Measurements from ENCODE around the gene TNFRSF4. TPM values are rescaled to one million over a fixed set of nuclear protein-coding genes. Genes with fewer than 3 reads are reported as not detected.

TNFRSF4 gene
- total RNA-seq, 1 experiment from 2014 or later, result not detected

DNA sequence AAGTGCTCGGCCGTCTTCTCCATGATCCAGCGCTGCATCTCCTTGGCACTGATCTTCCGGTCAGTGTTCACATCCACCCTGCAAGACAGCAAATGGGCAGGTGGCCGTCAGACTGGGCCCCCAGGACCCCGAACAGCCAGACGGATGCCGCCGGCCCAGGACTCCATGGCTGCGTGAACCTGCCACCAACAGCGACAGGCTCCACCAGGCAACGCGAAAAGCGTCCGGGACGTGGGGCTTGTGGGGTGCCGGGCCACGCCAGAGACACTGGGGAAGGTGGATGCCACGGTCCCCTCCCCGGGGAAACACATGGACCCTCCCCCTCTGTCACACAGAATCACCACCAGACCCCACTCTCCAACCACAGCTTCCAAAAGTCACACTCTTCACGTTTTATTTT lies 9.9 kb upstream of the TNFRSF4 start:
- peaks cover 91% of the 10 kb centered on the region for H3K36me3 ChIP-seq
- no peak overlapping the region for H3K27ac ChIP-seq
- no peaks in the 10 kb centered on the region; the same call in 1 of the 2 replicates for H3K4me1 ChIP-seq (replicated peaks)
- no peak for DNase-seq (ENCODE audit: low read depth in 1 of 2, low spot score in 2 of 2)
- no peaks in the 10 kb centered on the region for H3K27me3 ChIP-seq (replicated peaks)
- H3K9me3 ChIP-seq (replicated peaks), result no peaks in the 10 kb centered on the region
- no peak overlapping the region for H3K4me3 ChIP-seq

- H3K36me3 ChIP-seq, result peaks cover 91% of the 10 kb centered on the region
Observed at GRCh38 chr1:1223321-1223720, 9.4 kb upstream of the TNFRSF4 start.

DNA sequence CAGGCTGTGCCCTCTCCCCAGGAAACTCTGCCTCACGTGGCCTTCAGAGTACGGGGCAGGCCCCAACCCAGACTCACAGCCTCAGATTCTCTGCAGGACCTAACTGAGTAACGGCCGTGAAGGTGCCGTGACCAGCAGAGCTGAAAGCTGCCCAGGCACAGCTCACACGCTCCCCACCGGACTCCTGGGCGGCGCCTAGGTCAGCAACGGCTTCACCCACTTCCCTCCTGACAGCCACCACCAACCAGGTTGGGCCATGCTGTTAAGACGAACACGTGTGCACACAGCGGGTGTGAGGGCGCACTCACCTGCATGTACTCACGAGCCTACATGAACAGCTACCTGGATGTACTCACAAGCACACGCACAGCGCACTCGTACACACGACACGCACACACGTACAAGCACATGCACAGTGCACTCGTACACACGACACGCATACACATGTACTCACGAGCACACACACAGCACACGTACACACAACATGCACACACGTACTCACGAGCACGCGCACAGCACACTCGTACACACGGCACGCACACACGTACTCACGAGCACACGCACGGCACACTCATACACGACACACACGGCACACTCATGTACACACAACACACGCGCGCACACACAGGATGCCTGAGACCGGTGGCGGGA lies 8.7 kb upstream of the TNFRSF4 start:
- Histone ChIP-seq H3K27ac (no peak overlapping the region), H3K27me3 (replicated peaks) (no peaks in the 10 kb centered on the region), H3K4me1 (replicated peaks) (no peaks in the 10 kb centered on the region), H3K4me3 (no peak overlapping the region), H3K9me3 (replicated peaks) (no peaks in the 10 kb centered on the region), H3K36me3 (peaks cover 91% of the 10 kb centered on the region)
- no peak for DNase-seq (ENCODE audit: low read depth in 1 of 2, low spot score in 2 of 2)

More at GRCh38 chr1:1223321-1223720, 9.4 kb upstream of the TNFRSF4 start:
- Histone ChIP-seq H3K4me3 (no peak overlapping the region), H3K9me3 (replicated peaks) (no peaks in the 10 kb centered on the region), H3K4me1 (replicated peaks) (no peaks in the 10 kb centered on the region), H3K27me3 (replicated peaks) (no peaks in the 10 kb centered on the region), H3K27ac (no peak overlapping the region)
- DNase-seq (ENCODE audit: low read depth in 1 of 2, low spot score in 2 of 2), result no peak

- no peaks in the 10 kb centered on the region for H3K4me1 ChIP-seq (replicated peaks)
- no peak for DNase-seq (ENCODE audit: low read depth in 1 of 2, low spot score in 2 of 2)
- H3K4me3 ChIP-seq, result no peak overlapping the region
- H3K27ac ChIP-seq, result no peak overlapping the region
- H3K36me3 ChIP-seq, result peaks cover 91% of the 10 kb centered on the region
- H3K9me3 ChIP-seq (replicated peaks), result no peaks in the 10 kb centered on the region
- H3K27me3 ChIP-seq (replicated peaks), result no peaks in the 10 kb centered on the region
Observed at GRCh38 chr1:1221887-1222574, 8.1 kb upstream of the TNFRSF4 start.

GRCh38 chr1:1220197-1220596 lies 6.2 kb upstream of the TNFRSF4 start:
- DNase-seq (ENCODE audit: low read depth in 1 of 2, low spot score in 2 of 2), result no peak
- H3K27ac ChIP-seq, result no peak overlapping the region
- H3K4me3 ChIP-seq, result no peak overlapping the region
- no peaks in the 10 kb centered on the region for H3K9me3 ChIP-seq (replicated peaks)
- no peaks in the 10 kb centered on the region for H3K27me3 ChIP-seq (replicated peaks)
- peaks cover 92% of the 10 kb centered on the region for H3K36me3 ChIP-seq
- H3K4me1 ChIP-seq (replicated peaks), result no peaks in the 10 kb centered on the region

GRCh38 chr1:1219341-1219740 lies 5.4 kb upstream of the TNFRSF4 start:
- no peaks in the 10 kb centered on the region for H3K9me3 ChIP-seq (replicated peaks)
- H3K27ac ChIP-seq, result no peak overlapping the region
- H3K4me3 ChIP-seq, result no peak overlapping the region
- no peaks in the 10 kb centered on the region for H3K27me3 ChIP-seq (replicated peaks)
- H3K36me3 ChIP-seq, result peaks cover 83% of the 10 kb centered on the region
- H3K4me1 ChIP-seq (replicated peaks), result no peaks in the 10 kb centered on the region
- DNase-seq (ENCODE audit: low read depth in 1 of 2, low spot score in 2 of 2), result no peak

DNA sequence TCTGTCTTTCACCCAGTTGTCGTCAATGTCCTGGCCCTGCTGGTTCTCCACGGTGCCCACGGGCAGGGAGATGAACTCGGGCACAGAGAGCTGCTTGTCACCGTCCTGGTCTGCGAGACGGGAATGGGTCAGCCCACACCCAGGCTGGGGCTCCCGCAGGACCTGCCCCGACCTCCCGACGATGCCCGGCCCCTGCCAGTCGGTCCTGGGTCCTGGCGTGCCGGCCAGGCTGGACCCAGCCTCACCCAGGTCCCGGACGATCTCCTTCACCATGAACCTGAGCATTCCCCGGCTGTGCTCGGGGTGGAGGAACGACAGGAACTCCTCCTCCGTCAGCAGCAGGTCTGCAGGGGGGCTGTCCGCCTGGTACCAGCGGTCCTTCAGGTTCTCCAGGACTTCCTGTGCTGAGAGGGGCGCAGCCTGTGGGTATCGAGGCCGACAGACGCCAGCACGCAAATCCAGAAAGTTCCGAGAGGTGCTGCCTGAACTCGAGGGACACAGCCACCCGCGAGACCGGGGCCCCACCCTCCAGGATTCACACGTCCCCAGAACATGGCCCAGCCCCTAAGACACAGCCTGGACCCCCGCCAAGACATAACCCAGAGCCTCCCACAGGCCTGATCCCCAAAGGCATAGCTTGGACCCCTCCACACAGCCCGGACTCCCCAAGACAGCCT lies 4.7 kb upstream of the TNFRSF4 start:
- H3K9me3 ChIP-seq (replicated peaks), result no peaks in the 10 kb centered on the region
- no peaks in the 10 kb centered on the region for H3K27me3 ChIP-seq (replicated peaks)
- H3K4me1 ChIP-seq (replicated peaks), result no peaks in the 10 kb centered on the region
- H3K4me3 ChIP-seq, result no peak overlapping the region
- H3K27ac ChIP-seq, result no peak overlapping the region
- DNase-seq (ENCODE audit: low read depth in 1 of 2, low spot score in 2 of 2), result no peak
- H3K36me3 ChIP-seq, result peaks cover 77% of the 10 kb centered on the region

DNA sequence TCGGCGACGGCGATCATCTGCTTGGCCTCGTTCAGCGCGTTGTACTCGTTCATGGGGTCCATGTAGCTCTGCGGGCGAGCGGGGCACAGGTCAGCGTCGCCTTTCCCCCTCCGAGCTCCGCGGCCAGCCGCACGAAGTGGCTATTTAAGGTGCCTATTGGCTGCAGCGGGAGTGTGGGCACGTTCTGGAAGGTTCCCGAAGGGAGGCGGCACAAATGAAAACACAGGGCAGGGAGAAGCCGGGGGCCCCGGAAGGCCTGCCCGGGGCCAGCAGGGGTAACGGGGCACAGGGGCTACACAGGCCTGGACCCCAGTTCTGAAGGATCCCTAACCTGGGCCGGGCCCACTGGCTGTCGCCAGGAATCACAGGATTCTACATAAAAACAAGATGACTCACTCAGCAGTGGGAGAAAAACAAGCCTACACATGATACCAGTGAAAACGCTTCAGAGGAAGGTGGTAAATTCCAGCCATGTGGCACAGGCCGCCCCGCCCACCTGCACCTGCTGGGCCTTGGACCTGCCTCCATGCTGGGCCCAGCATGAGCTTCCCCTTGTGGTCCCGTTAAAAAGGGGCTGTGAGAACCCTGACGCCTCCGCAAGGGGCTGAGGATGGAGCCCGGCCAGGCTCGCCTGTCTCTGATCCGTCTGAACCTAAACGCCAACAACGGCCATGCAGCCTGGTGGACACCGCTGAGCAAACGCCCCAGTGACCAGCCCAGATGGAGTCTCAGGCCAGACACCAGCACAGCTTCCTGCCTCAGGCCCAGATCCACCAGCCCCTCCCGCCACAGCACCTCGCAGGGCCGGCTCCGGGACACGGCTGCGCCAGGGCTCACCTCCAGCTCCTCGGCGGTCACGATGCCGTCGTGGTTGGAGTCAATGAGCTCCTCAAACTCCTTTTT lies 3.9 kb upstream of the TNFRSF4 start:
- no peak for DNase-seq (ENCODE audit: low read depth in 1 of 2, low spot score in 2 of 2)
- Histone ChIP-seq H3K4me3 (no peak overlapping the region), H3K27ac (no peak overlapping the region), H3K4me1 (replicated peaks) (no peaks in the 10 kb centered on the region), H3K9me3 (replicated peaks) (no peaks in the 10 kb centered on the region), H3K36me3 (peaks cover 71% of the 10 kb centered on the region), H3K27me3 (replicated peaks) (no peaks in the 10 kb centered on the region)

GRCh38 chr1:1216770-1217620 lies 3.0 kb upstream of the TNFRSF4 start:
- Histone ChIP-seq H3K4me1 (replicated peaks) (no peaks in the 10 kb centered on the region), H3K4me3 (no peak overlapping the region), H3K27ac (no peak overlapping the region), H3K27me3 (replicated peaks) (no peaks in the 10 kb centered on the region), H3K9me3 (replicated peaks) (no peaks in the 10 kb centered on the region), H3K36me3 (peaks cover 62% of the 10 kb centered on the region)
- DNase-seq (ENCODE audit: low read depth in 1 of 2, low spot score in 2 of 2), result no peak

GRCh38 chr1:1215881-1216605 lies 2.1 kb upstream of the TNFRSF4 start:
- Histone ChIP-seq H3K9me3 (replicated peaks) (no peaks in the 10 kb centered on the region), H3K27ac (no peak overlapping the region), H3K4me1 (replicated peaks) (no peaks in the 10 kb centered on the region), H3K27me3 (replicated peaks) (no peaks in the 10 kb centered on the region), H3K4me3 (no peak overlapping the region), H3K36me3 (peaks cover 54% of the 10 kb centered on the region)
- DNase-seq (ENCODE audit: low read depth in 1 of 2, low spot score in 2 of 2), result no peak

DNA sequence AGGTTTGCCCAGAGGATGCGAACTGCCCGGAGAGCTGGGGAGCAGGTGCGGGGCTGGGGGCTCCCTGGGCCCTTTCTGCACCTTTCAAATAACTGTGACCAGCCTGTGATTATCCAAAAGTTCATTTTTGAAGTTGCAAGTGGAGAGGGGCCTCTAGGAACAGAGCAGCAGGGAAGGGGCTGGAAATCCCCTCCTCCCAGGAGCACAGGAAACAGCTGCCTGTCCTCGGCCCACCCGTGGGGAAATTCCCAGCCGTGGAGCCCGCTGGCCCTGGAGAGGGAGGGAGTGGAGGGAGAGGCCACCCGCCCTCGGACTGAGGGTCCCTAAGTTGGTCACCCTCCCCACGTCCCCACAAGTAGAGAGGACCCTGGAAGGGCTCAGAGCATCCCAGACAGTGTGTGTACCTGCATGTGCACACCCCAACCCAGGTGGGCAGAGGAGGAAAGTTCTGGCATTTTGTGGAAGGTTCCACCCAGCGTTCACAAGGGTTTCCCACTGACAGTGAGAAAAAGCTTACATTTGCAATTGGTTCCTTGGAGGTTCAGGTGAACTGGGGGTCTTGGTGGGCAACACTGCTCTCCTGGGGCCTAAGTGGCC lies 1.2 kb upstream of the TNFRSF4 start:
- H3K9me3 ChIP-seq (replicated peaks), result no peaks in the 10 kb centered on the region
- H3K27me3 ChIP-seq (replicated peaks), result no peaks in the 10 kb centered on the region
- H3K27ac ChIP-seq, result no peak overlapping the region
- no peaks in the 10 kb centered on the region for H3K4me1 ChIP-seq (replicated peaks)
- no peak overlapping the region for H3K4me3 ChIP-seq
- DNase-seq (ENCODE audit: low read depth in 1 of 2, low spot score in 2 of 2), result no peak
- H3K36me3 ChIP-seq, result peaks cover 45% of the 10 kb centered on the region

DNA sequence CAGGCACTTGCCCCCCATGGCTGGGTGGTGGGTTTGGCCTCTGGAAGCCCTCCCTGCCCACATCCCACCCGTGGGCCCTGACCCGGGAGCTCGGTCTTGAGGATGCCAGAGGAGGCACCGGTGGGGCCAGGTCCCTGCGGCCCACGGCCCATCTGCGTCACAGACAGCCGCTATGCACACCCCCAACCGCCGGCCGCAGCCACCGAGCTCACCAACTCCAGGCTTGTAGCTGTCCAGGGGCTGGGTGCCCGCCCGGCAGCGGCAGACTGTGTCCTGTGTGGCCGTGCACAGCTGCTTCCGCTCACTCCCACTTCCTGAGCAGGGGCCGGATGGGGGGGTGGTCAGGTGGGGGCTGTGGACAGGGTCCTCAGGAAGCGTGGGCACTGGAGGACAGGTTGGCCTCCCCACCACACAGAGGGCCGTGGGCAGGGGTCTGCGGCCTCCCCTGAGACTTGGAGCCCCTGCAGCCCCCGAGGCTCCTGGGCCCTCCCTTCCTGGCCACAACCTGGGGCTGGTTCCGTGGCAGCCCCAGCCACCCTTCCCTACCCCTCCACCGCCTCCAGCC lies 1.1 kb downstream of the TNFRSF4 start:
- no peak overlapping the region for H3K4me3 ChIP-seq
- H3K4me1 ChIP-seq (replicated peaks), result peaks cover 13% of the 10 kb centered on the region
- peaks cover 25% of the 10 kb centered on the region for H3K36me3 ChIP-seq
- no peak for DNase-seq (ENCODE audit: low read depth in 1 of 2, low spot score in 2 of 2)
- no peaks in the 10 kb centered on the region for H3K9me3 ChIP-seq (replicated peaks)
- H3K27ac ChIP-seq, result no peak overlapping the region
- H3K27me3 ChIP-seq (replicated peaks), result no peaks in the 10 kb centered on the region
